HG03064 (cell line): ENCODE results near the gene INPP5A.

Experiments used
- ATAC-seq: cut with Tn5 transposase; IDR thresholded peaks from one replicate; pipeline ENCODE4 v1.9.1; 2021; ENCODE audit warnings: low read depth; ENCODE audit not compliant: unreplicated experiment

The INPP5A gene

DNA sequence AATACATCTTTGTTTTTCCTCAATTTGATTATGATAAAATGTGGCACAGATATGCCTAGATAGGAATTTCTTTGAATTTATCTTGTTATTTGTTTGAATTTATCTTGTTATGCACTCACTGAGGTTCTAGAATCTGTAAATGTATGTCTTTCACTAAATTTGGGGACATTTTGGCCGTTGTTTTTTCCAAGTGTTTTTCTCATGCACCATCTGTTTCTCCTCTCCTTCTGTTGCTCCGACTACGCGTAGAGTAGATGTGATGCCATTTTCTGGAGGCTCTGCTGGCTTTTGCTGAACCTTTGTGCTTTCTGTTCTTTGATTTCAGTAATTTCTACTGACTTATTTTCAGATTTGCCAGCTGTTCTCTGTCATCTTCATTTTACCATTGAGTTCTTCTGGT is 101.9 kb downstream of the INPP5A start:
- no peak for ATAC-seq

GRCh38 chr10:132640326-132641125 is 102.9 kb downstream of the INPP5A start:
- ATAC-seq, result no peak

GRCh38 chr10:132641401-132641800 is 103.8 kb downstream of the INPP5A start:
- no peak for ATAC-seq

GRCh38 chr10:132641966-132642731 is 104.6 kb downstream of the INPP5A start:
- no peak for ATAC-seq

DNA sequence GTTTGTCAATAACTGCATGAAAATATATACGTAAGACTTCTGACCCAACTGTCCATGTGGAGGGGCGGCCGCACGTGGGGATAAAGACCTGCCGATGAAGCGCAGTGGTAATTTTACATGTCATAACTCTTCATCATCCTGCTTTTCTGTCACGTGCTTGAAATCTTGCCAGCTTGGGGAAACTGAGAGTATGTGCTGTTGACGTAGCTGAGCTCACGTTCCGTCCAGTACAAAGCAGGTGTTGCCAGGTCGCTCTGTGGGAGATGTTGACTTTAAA is 105.1 kb downstream of the INPP5A start:
- no peak for ATAC-seq

GRCh38 chr10:132643709-132644526 is 106.3 kb downstream of the INPP5A start:
- ATAC-seq, result no peak

GRCh38 chr10:132644527-132645246 is 107.1 kb downstream of the INPP5A start:
- no peak for ATAC-seq

- no peak for ATAC-seq
These were observed 107.6 kb downstream of the INPP5A start for GRCh38 chr10:132645247-132645530.

DNA sequence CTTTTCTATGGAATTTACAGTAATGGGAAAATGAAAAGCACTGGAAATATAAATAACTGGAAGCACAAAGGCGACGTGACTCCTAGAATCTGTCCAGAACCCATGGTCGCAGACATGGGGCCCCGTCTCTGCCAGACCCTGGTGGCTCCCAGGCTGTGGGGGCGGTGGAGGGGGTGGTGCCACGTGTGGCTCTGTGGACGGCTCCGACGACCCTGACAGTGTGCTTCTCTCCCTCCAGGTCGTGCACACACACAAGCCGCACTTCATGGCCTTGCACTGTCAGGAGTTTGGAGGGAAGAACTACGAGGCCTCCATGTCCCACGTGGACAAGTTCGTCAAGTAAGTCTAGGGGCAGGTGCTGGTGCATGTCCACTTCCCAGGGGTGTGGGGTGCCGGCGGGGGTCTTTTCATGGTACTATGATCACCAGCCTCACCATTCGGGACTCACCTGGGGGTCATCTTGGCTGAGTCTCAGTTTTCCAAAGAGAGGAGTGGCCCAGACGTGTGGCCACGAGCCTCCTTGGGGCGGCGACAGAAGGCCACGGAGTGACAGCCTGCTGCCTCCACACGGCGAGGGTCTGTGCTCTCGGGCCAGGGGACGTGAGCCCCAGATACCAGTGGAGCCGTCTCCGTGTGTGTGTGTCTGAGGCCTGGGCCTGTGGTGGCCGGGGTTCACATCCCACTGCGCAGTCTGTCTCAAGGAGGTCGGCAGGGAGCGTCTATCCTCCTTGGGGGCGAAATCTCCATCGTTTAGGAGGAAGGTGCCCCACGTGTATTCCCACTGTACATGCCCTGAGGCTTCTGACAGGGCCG is 108.2 kb downstream of the INPP5A start:
- ATAC-seq, result no peak

- no peak for ATAC-seq
These were observed 109.0 kb downstream of the INPP5A start for GRCh38 chr10:132646443-132647097.

DNA sequence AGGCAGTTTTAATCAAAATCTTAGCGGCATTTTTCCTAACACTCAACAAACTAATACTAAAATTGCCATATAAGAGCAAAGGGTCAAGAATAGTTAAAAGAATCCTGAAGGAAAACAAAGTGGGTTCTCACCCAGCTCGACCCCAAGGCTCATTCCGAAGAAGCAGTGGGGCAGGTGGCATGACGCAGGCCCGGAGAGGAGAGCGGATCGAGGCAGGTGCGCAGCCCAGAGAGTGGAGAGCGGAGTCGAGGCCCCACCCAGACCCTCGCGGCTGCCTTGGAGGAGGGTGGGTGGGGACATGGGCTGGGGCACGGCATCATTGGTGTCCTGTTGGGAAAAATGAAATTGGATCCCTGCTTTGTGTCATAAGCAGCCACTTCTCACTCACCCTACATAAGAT is 109.8 kb downstream of the INPP5A start:
- ATAC-seq, result no peak

GRCh38 chr10:132648072-132648850 is 110.7 kb downstream of the INPP5A start:
- ATAC-seq, result no peak

GRCh38 chr10:132648851-132649528 is 111.4 kb downstream of the INPP5A start:
- no peak for ATAC-seq

DNA sequence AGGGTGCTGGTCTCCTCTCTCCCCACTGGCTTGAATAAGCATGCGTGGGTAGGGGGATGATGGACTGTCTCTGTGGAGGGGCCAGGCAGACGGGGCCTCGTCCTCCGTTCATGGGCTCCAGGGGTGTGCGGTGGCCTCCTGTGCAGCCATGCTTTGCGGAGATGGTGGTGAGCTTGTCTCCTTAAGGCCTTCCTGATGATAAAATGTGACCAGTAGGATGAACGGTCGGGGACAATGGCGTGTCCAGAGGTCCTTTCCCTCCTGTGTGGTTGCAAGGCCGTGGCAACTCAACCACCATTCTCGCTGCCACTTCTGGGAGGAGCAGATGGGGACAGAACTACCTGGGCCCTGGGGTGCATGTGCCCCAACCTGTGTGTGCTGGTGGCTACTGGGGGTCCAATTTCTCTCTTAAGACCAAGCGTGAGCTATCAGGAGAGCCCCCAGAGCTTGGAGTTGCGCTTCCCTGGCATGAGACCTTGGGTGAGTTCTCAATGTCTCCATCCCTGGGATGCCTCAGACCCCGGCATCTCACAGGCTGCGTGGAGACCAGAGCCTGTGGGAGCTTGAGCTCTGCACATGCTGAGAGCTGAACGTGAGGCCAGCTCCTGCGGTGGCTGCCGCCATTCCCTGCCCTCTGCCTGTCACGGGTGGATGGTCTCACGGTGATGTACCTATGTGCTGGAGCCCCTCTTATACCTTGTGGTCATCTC is 112.2 kb downstream of the INPP5A start:
- ATAC-seq, result no peak

- no peak for ATAC-seq
These were observed 113.1 kb downstream of the INPP5A start for GRCh38 chr10:132650611-132651250.

- ATAC-seq, result no peak
These were observed 114.0 kb downstream of the INPP5A start for GRCh38 chr10:132651511-132652029.

GRCh38 chr10:132652446-132652845 is 114.9 kb downstream of the INPP5A start:
- no peak for ATAC-seq
